ENCODE measurements around the gene TMBIM6.

Gene TMBIM6

GRCh38 chr12:49764126-49764525 is 22.8 kb downstream of the TMBIM6 start (continued):
- TF ChIP-seq OVOL3 (tag by site-specific recombination; IDR thresholded peaks at IDR 0.05): no peak
- TF ChIP-seq, protein P1, sequence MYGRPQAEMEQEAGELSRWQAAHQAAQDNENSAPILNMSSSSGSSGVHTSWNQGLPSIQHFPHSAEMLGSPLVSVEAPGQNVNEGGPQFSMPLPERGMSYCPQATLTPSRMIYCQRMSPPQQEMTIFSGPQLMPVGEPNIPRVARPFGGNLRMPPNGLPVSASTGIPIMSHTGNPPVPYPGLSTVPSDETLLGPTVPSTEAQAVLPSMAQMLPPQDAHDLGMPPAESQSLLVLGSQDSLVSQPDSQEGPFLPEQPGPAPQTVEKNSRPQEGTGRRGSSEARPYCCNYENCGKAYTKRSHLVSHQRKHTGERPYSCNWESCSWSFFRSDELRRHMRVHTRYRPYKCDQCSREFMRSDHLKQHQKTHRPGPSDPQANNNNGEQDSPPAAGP (tag by site-specific recombination; IDR thresholded peaks at IDR 0.05): no peak

DNA sequence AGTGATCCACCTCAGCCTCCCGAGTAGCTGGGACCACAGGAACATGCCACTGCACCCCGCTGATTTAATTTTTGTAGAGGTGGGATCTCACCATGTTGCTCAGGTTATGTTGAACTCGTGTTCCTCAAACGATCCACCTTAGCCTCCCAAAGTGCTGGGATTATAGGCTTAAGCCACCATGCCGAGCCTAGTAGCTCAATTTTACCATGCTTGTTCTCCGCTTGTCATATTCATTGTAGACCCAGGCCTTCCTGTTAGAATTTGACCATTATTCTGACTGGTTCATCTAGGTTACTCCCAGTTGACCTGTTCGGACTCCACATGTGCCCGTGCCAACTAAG is 24.7 kb downstream of the TMBIM6 start:
- Histone ChIP-seq H3K4me1 (ENCODE audit: control insufficient read depth, insufficient read depth, low read length) (no peaks in the 10 kb centered on the region), H3K9me3 (ENCODE audit: control insufficient read depth, insufficient read depth, low read depth, low read length) (no peaks in the 10 kb centered on the region), H3K4me3 (ENCODE audit: low read depth, low read length) (no peak overlapping the region), H3K27ac (ENCODE audit: extremely low read depth, low read depth, low read length) (no peak overlapping the region), H3K36me3 (ENCODE audit: control insufficient read depth in 2 of 2, insufficient read depth in 1 of 2, low read length in 2 of 2) (peaks cover 14 to 41% of the 10 kb centered on the region in 2 experiments)
- TF ChIP-seq ZNF776 (tag by site-specific recombination; IDR thresholded peaks at IDR 0.05; ENCODE audit: borderline replicate concordance) (no peak), PATZ1 (tag by site-specific recombination; IDR thresholded peaks at IDR 0.05) (no peak), ZNF660 (tag by site-specific recombination; IDR thresholded peaks at IDR 0.05) (no peak), ZNF394 (tag by site-specific recombination; IDR thresholded peaks at IDR 0.05; ENCODE audit: borderline replicate concordance) (no peak), MYNN (tag by site-specific recombination; IDR thresholded peaks at IDR 0.05; ENCODE audit: borderline replicate concordance) (no peak), ZNF280D (tag by site-specific recombination; IDR thresholded peaks at IDR 0.05) (no peak), IKZF3 (tag by site-specific recombination; IDR thresholded peaks at IDR 0.05) (no peak), GLI2 (tag by site-specific recombination; IDR thresholded peaks at IDR 0.05; ENCODE audit: borderline replicate concordance, low read depth) (no peak), ZNF48 (tag by site-specific recombination; IDR thresholded peaks at IDR 0.05) (no peak), ZNF596 (tag by site-specific recombination; IDR thresholded peaks at IDR 0.05) (no peak), ZNF555 (tag by site-specific recombination; conservative IDR thresholded peaks at IDR 0.05) (no peak)
- TF ChIP-seq, protein P2, sequence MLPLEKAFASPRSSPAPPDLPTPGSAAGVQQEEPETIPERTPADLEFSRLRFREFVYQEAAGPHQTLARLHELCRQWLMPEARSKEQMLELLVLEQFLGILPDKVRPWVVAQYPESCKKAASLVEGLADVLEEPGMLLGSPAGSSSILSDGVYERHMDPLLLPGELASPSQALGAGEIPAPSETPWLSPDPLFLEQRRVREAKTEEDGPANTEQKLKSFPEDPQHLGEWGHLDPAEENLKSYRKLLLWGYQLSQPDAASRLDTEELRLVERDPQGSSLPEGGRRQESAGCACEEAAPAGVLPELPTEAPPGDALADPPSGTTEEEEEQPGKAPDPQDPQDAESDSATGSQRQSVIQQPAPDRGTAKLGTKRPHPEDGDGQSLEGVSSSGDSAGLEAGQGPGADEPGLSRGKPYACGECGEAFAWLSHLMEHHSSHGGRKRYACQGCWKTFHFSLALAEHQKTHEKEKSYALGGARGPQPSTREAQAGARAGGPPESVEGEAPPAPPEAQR (tag by site-specific recombination; IDR thresholded peaks at IDR 0.05): no peak
- TF ChIP-seq, protein P3, sequence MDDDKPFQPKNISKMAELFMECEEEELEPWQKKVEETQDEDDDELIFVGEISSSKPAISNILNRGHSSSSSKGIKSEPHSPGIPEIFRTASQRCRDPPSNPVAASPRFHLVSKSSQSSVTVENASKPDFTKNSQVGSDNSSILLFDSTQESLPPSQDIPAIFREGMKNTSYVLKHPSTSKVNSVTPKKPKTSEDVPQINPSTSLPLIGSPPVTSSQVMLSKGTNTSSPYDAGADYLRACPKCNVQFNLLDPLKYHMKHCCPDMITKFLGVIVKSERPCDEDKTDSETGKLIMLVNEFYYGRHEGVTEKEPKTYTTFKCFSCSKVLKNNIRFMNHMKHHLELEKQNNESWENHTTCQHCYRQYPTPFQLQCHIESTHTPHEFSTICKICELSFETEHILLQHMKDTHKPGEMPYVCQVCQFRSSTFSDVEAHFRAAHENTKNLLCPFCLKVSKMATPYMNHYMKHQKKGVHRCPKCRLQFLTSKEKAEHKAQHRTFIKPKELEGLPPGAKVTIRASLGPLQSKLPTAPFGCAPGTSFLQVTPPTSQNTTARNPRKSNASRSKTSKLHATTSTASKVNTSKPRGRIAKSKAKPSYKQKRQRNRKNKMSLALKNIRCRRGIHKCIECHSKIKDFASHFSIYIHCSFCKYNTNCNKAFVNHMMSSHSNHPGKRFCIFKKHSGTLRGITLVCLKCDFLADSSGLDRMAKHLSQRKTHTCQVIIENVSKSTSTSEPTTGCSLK (tag by site-specific recombination; IDR thresholded peaks at IDR 0.05): no peak
- POLR2A ChIA-PET: interaction anchor here (1.0 to 3.5 kb wide), 2 partner anchors 25 to 55 kb away, joined by 5 to 11 read pairs; partner anchors contain the start of gene TMBIM6
- CTCF ChIA-PET: interaction anchor here (0.6 to 2.4 kb wide), 3 partner anchors 12 to 25 kb away, joined by 4 to 20 read pairs (median 6); partner anchors contain the start of gene TMBIM6
